Left ventricle myocardium inferior (tissue), 1 donor: ENCODE data around the gene MTCP1. TPM values are rescaled to one million over a fixed set of nuclear protein-coding genes. Genes with fewer than 3 reads are reported as not detected.

Source experiments
- DNase-seq: peaks from one replicate; pipeline ENCODE4 v3.0.0-alpha.2; 2020
- H3K27ac ChIP-seq: fragments of 200-600 bp; replicated peaks from 2 replicates; pipeline ENCODE4 v1.8.0; 2021
- H3K27me3 ChIP-seq: fragments of 200-600 bp; 2 replicates; pipeline ENCODE4 v1.8.0; 2021; ENCODE audit warnings: low read depth
- H3K36me3 ChIP-seq: fragments of 200-600 bp; 2 replicates; pipeline ENCODE4 v1.8.0; 2021
- H3K4me1 ChIP-seq: fragments of 200-600 bp; 2 replicates; pipeline ENCODE4 v1.8.0; 2021
- H3K4me3 ChIP-seq: fragments of 200-600 bp; 2 replicates; pipeline ENCODE4 v1.8.0; 2021; ENCODE audit warnings: mild to moderate bottlenecking, moderate library complexity
- H3K9me3 ChIP-seq: fragments of 200-600 bp; replicated peaks from 2 replicates; pipeline ENCODE4 v1.8.0; 2021
- CTCF ChIP-seq: fragments of 200-600 bp; IDR thresholded peaks from 2 replicates; pipeline ENCODE4 v1.8.0; 2021; ENCODE audit warnings: antibody characterized with exemption, mild to moderate bottlenecking, borderline replicate concordance
- intact Hi-C: fragments of 100-400 bp; cut with micrococcal nuclease; formaldehyde crosslinking; loops from one replicate; pipeline ENCODE4 v1.11.0; 2022
- total RNA-seq: library from RNA; stranded (reverse); fragmentation: NEBNext Ultra II Directional; extraction: Animal tissue kit (Norgen Biotek cat#: 25700); gene quantifications from one replicate; pipeline ENCODE4 v1.2.1, GENCODE V29; 2021
- donor health status: DM: no; HTN: yes; CAD: no; lungs with severe emphysema.

Gene MTCP1
- total RNA-seq, 1 donor from 2014 or later: 56.9 TPM

- intact Hi-C loops: no loop called here
- H3K27ac ChIP-seq: no peak overlapping the region
- peaks cover 14% of the 10 kb centered on the region for H3K36me3 ChIP-seq
Measured at GRCh38 chrX:155052738-155053498, 18.0 kb downstream of the MTCP1 start.

GRCh38 chrX:155048977-155049619 is 21.8 kb downstream of the MTCP1 start:
- Histone ChIP-seq H3K4me3 (no peak overlapping the region), H3K4me1 (peaks cover 38% of the 10 kb centered on the region), H3K9me3 (no peaks in the 10 kb centered on the region), H3K27me3 (no peaks in the 10 kb centered on the region), H3K27ac (no peak overlapping the region), H3K36me3 (peaks cover 23% of the 10 kb centered on the region)
- peak; percentile 68 for TF ChIP-seq CTCF
- DNase-seq: no peak
- intact Hi-C loops: no loop called here

More at GRCh38 chrX:155052738-155053498, 18.0 kb downstream of the MTCP1 start:
- TF ChIP-seq CTCF: no peak
- Histone ChIP-seq H3K9me3 (no peaks in the 10 kb centered on the region), H3K4me3 (no peak overlapping the region), H3K27me3 (no peaks in the 10 kb centered on the region), H3K4me1 (peaks cover 25% of the 10 kb centered on the region)
- no peak for DNase-seq

GRCh38 chrX:155046811-155047528 is 24.0 kb downstream of the MTCP1 start:
- Histone ChIP-seq H3K9me3 (no peaks in the 10 kb centered on the region), H3K27ac (no peak overlapping the region), H3K27me3 (no peaks in the 10 kb centered on the region), H3K4me1 (peaks cover 38% of the 10 kb centered on the region), H3K36me3 (peaks cover 14% of the 10 kb centered on the region), H3K4me3 (no peak overlapping the region)
- intact Hi-C loops: no loop called here
- no peak for TF ChIP-seq CTCF
- no peak for DNase-seq

GRCh38 chrX:155046129-155046810 is 24.7 kb downstream of the MTCP1 start:
- peaks cover 38% of the 10 kb centered on the region for H3K4me1 ChIP-seq
- no peak for TF ChIP-seq CTCF
- no peaks in the 10 kb centered on the region for H3K27me3 ChIP-seq
- no peaks in the 10 kb centered on the region for H3K9me3 ChIP-seq
- no peak overlapping the region for H3K27ac ChIP-seq
- DNase-seq: no peak
- no peak overlapping the region for H3K4me3 ChIP-seq
- intact Hi-C loops: no loop called here
- peaks cover 9% of the 10 kb centered on the region for H3K36me3 ChIP-seq

- Histone ChIP-seq H3K9me3 (peaks cover 8% of the 10 kb centered on the region), H3K27me3 (no peaks in the 10 kb centered on the region), H3K36me3 (peaks cover 30% of the 10 kb centered on the region), H3K4me1 (peaks cover 6% of the 10 kb centered on the region), H3K4me3 (no peak overlapping the region), H3K27ac (no peak overlapping the region)
- DNase-seq: no peak
- TF ChIP-seq CTCF: no peak
- intact Hi-C loops: no loop called here
Measured at GRCh38 chrX:155035688-155036087, 35.2 kb downstream of the MTCP1 start.
